Stimulated activated CD4-positive, alpha-beta T cell treated with anti-CD3 and anti-CD28 coated beads, Interleukin-1b, Interleukin-23, amount 100 ng/mL, for 4 hours (primary cell): ENCODE measurements around the gene PRAC1.
A peak's percentile ranks its signal among the peaks of the same experiment; 100 is the strongest.

Source experiments
- DNase-seq, 2 donors: peaks; one replicate each; pipeline ENCODE4 v3.0.0-alpha.2; 2020; ENCODE audit warnings: low read depth in 2 of 2

The PRAC1 gene

GRCh38 chr17:48704361-48705248, 17.7 kb downstream of the PRAC1 start:
- DNase-seq = no peak

GRCh38 chr17:48701864-48702532, 20.3 kb downstream of the PRAC1 start:
- DNase-seq = no peak

DNA sequence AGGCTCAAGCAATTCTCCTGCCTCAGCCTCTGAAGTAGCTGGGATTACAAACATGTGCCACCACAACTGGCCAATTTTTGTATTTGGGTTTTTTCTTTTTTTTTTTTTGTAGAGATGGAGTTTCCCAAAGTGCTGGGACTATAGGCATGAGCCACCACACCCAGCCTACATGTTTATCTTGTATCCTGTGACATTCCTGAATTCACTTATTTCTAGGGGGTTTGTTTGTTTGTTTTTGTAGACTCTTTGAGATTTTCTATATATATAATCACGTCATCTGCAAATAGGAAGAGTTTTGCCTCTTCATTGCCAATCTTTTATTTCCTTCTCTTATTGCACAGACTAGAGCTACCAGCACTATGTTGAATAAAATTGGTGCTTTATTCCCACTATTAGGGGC, 29.1 kb downstream of the PRAC1 start:
- no peak for DNase-seq

DNA sequence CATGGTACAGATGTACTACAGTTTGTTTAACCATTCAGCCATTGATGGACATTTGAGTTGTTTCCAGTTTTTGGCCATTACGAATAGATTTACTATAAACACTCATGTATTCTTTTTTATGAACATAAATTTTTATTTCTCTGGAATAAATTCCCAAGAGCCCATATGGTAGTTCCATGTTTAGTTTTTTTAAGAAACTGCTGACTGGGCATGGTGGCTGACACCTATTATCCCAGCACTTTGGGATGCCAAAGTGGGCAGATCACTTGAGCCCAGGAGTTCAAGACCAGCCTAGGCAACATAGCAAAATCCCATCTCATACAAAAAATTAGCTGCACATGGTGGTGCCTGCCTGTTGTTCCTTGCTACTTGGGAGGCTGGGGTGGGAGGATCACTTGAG, 30.3 kb downstream of the PRAC1 start:
- no peak for DNase-seq

DNA sequence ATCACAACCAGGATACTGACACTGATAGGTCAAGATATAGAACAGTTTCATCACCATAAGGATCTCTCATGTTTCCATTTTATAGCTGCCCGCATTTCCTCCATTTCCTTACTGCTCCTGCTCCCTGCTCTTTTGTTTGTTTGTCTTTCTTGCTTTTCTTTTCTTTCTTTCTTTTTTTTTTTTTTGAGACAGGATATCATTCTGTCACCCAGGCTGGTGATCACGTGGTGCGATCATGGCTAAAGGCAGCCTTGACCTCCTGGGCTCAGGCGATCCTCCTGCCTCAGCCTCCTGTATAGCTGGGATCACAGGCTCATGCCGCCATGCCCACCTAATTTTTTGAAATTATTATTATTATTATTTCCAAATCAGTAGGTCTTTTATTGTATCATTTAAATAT, 31.7 kb downstream of the PRAC1 start:
- DNase-seq = no peak

- DNase-seq = no peak
Observed at GRCh38 chr17:48681609-48682008, 40.7 kb downstream of the PRAC1 start.

DNA sequence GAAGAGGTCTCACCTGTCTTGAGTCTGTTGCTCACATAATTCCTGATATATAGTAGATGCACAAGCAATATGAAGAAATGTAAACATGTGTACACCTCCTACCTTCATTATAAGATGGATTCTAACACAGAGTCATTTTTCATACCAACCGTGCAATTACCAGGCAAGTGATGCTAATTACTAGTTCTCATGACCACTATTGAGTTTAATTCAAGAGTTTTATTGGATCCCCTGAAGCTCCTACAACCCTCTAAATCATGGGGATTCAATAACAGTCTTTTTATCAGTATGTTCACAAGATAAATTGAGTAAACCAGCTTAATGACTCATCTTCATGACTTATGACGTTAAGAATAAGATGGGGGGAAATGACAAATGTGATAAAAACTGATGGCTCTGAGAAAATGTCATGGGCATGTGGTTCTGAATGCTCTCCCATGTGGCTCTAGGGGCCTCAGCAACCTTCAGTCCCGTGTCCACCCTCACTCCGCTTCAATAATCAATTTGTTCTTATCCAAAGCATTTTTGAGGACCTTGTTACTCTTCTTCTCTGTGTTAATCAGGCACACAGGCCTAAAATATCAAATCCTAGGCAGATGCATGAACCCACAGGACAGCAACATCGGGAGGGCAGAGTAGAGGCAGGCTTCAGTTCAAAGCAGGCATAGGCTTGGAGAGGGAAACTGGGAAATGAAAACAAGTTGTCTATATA, 42.8 kb downstream of the PRAC1 start:
- DNase-seq = no peak

GRCh38 chr17:48678141-48678971, 44.0 kb downstream of the PRAC1 start:
- peak; percentile 61 to 70 for DNase-seq

- no peak for DNase-seq
Observed at GRCh38 chr17:48676963-48677558, 45.3 kb downstream of the PRAC1 start.

- DNase-seq = no peak
Observed at GRCh38 chr17:48672340-48672739, 50.0 kb downstream of the PRAC1 start.
